Measurements from ENCODE around the gene XPO1. TPM values are rescaled to one million over a fixed set of nuclear protein-coding genes. Genes with fewer than 3 reads are reported as not detected.
A peak's percentile ranks its signal among the peaks of the same experiment; 100 is the strongest.
"Not testable (repeated sequence)": the region's sequence is repeated elsewhere in the genome, so short reads cannot be mapped to it uniquely, and the experiment has no call there.

Gene XPO1
- total RNA-seq, 1 experiment from 2014 or later = 297 TPM

- no peak for DNase-seq (ENCODE audit: low read depth)
Measured at GRCh38 chr2:61465045-61465444, 73.1 kb downstream of the XPO1 start.

- DNase-seq (ENCODE audit: low read depth) = no peak
Measured at GRCh38 chr2:61463769-61464475, 74.2 kb downstream of the XPO1 start.

GRCh38 chr2:61461404-61461803, 76.8 kb downstream of the XPO1 start:
- DNase-seq (ENCODE audit: low read depth) = no peak

- peak; percentile 80 for DNase-seq (ENCODE audit: low read depth)
Measured at GRCh38 chr2:61460163-61460562, 78.0 kb downstream of the XPO1 start.

GRCh38 chr2:61456746-61457420, 81.3 kb downstream of the XPO1 start:
- no peak for DNase-seq (ENCODE audit: low read depth)

GRCh38 chr2:61456070-61456745, 81.9 kb downstream of the XPO1 start:
- no peak for DNase-seq (ENCODE audit: low read depth)

GRCh38 chr2:61454972-61455371, 83.2 kb downstream of the XPO1 start:
- not testable (repeated sequence) for DNase-seq (ENCODE audit: low read depth)

- DNase-seq (ENCODE audit: low read depth) = no peak
Measured at GRCh38 chr2:61454383-61454782, 83.8 kb downstream of the XPO1 start.

- DNase-seq (ENCODE audit: low read depth) = no peak
Measured at GRCh38 chr2:61452392-61452791, 85.8 kb downstream of the XPO1 start.

- no peak for DNase-seq (ENCODE audit: low read depth)
Measured at GRCh38 chr2:61451178-61451577, 87.0 kb downstream of the XPO1 start.

GRCh38 chr2:61450144-61450543, 88.0 kb downstream of the XPO1 start:
- no peak for DNase-seq (ENCODE audit: low read depth)

- DNase-seq (ENCODE audit: low read depth) = no peak
Measured at GRCh38 chr2:61448229-61448628, 89.9 kb downstream of the XPO1 start.

GRCh38 chr2:61446971-61447370, 91.2 kb downstream of the XPO1 start:
- not testable (repeated sequence) for DNase-seq (ENCODE audit: low read depth)

- no peak for DNase-seq (ENCODE audit: low read depth)
Measured at GRCh38 chr2:61443342-61444041, 94.7 kb downstream of the XPO1 start.

GRCh38 chr2:61439241-61440002, 98.7 kb downstream of the XPO1 start:
- no peak for DNase-seq (ENCODE audit: low read depth)

- DNase-seq (ENCODE audit: low read depth) = no peak
Measured at GRCh38 chr2:61438670-61439069, 99.5 kb downstream of the XPO1 start.

GRCh38 chr2:61437170-61437569, 101.0 kb downstream of the XPO1 start:
- DNase-seq (ENCODE audit: low read depth) = no peak

- DNase-seq (ENCODE audit: low read depth) = peak; percentile 58
Measured at GRCh38 chr2:61436092-61436491, 102.1 kb downstream of the XPO1 start.

GRCh38 chr2:61435291-61435690, 102.9 kb downstream of the XPO1 start:
- no peak for DNase-seq (ENCODE audit: low read depth)

GRCh38 chr2:61434314-61434713, 103.8 kb downstream of the XPO1 start:
- peak; percentile 5 for DNase-seq (ENCODE audit: low read depth)

- DNase-seq (ENCODE audit: low read depth) = no peak
Measured at GRCh38 chr2:61433606-61434005, 104.5 kb downstream of the XPO1 start.

GRCh38 chr2:61432990-61433389, 105.2 kb downstream of the XPO1 start:
- no peak for DNase-seq (ENCODE audit: low read depth)

All from RPMI7951 (cell line).